C4-2B (cell line): ENCODE measurements around the gene MAP3K14.

Experiments
- H3K27ac ChIP-seq: fragments of 450-650 bp; 2 replicates; pipeline ENCODE4 v1.5.1; 2017
- ZFX ChIP-seq: fragments of 450-650 bp; IDR thresholded peaks from 2 replicates; pipeline ENCODE4 v1.6.1; 2017
- TF ChIP-seq, protein P1 (sequence below): fragments of 450-650 bp; conservative IDR thresholded peaks from 2 replicates; pipeline ENCODE4 v1.5.1; 2017; ENCODE audit warnings: mild to moderate bottlenecking

Gene MAP3K14

DNA sequence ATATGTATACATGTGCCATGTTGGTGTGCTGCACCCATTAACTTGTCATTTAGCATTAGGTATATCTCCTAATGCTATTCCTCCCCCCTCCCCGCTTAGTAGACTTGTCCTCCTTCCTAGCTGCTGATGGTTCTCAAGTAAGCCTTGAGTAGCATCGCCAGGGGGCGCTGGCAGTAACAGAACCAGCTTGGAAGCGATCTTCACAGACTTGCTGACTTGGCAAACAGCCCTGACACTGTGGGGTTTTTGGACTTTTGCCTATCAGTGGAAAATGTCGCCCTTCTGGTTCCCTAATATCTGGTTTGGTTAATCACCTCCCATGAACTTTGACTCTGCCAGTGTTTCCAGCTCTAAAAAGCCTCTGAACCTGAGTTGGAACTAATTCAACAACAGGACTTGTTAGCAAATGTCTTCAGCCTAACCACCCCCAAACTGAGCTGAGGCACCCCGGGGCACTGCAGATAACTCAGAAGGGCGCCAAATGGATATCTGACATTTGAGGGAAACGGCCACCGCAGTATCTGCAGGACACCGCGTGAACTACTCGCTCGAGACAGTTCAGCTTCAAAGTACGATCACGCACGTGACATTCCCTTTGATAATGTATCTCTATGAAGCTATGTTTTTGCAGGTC, 39.5 kb downstream of the MAP3K14 start:
- no peak for TF ChIP-seq ZFX
- TF ChIP-seq, protein P1, sequence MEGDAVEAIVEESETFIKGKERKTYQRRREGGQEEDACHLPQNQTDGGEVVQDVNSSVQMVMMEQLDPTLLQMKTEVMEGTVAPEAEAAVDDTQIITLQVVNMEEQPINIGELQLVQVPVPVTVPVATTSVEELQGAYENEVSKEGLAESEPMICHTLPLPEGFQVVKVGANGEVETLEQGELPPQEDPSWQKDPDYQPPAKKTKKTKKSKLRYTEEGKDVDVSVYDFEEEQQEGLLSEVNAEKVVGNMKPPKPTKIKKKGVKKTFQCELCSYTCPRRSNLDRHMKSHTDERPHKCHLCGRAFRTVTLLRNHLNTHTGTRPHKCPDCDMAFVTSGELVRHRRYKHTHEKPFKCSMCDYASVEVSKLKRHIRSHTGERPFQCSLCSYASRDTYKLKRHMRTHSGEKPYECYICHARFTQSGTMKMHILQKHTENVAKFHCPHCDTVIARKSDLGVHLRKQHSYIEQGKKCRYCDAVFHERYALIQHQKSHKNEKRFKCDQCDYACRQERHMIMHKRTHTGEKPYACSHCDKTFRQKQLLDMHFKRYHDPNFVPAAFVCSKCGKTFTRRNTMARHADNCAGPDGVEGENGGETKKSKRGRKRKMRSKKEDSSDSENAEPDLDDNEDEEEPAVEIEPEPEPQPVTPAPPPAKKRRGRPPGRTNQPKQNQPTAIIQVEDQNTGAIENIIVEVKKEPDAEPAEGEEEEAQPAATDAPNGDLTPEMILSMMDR = peak; percentile 93

DNA sequence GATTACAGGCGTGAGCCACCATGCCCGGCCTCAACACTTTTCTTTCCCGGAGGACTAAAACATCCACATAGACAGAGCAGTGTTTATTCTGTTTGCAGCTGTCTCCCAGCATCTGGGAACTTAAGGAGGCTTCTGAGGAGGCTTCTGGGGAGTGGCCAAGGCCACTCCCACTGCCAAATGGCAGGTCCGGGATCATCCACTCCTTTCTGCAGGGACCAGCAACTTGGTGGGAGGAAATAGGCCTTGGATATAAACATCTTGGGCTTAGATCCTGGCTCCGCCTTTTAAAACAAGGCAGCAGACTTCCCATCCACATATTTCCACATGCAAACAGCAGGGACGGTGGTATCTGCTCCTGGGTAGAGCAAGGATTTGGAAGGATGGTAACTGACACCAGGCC, 40.8 kb downstream of the MAP3K14 start:
- TF ChIP-seq, protein P1 = no peak
- TF ChIP-seq ZFX = no peak
- no peak overlapping the region for H3K27ac ChIP-seq

More for the DNA sequence above, 39.5 kb downstream of the MAP3K14 start:
- peak overlapping the region; percentile 72 for H3K27ac ChIP-seq

DNA sequence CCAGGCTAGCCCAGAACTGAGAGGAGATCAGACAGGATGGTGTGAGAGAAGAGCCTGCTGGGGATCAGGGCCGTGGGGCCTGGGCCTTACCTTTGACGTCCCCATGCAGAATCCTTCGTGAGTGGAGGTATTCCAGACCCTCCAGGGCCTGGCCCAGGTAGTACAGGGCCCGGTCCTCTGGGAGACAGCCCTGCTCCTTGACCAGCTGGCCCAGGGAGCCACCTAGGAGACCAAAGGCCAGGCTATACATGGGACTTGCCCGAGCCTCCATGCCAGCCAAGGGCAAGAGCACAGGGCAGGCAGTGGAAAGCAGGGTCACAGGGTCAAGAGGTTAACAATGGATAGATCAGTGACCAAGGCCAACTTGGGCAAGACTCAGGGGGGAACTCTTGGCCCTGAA, 42.8 kb downstream of the MAP3K14 start:
- no peak overlapping the region for H3K27ac ChIP-seq

DNA sequence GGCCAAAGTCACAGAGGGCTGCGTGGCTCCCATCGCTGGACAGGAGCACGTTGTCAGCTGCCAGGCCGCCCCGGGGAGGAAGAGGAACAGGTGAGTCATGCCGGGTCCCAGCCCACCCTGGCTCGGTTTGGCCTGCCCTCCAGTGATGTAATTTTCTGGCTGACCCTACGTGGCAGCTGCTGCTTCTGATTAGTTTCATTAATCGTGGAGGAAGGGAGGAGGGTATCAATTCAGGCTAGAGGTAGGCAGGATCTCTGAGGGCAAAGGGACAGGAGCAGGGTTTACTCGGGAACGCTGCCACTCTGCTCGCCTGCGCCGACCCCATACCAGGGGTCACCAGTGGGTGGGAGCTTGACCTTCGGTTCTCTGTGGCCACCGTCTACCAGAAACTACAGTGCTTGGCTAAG, 43.3 kb downstream of the MAP3K14 start:
- TF ChIP-seq ZFX = no peak
- TF ChIP-seq, protein P1 = no peak
- H3K27ac ChIP-seq = no peak overlapping the region

More for the DNA sequence above, 42.8 kb downstream of the MAP3K14 start:
- TF ChIP-seq ZFX = no peak
- TF ChIP-seq, protein P1 = no peak

DNA sequence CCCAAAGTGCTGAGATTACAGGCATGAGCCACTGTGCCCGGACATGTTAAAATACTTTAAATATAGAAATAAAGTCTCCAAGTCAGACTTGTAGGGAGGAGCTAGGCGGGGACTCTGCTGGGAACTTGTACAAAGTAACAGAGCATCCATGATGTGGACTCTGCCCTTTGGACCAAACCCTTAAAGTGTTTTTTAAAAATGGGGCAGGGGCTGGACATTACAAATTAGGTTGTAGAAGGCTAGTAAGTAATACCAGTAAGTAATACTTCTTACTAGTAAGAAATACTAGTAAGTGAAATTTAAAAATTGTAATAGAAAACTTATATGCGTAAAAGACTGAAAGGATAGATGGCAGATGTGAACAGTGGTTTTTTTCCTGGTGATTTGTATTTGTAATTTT, 45.2 kb downstream of the MAP3K14 start:
- no peak overlapping the region for H3K27ac ChIP-seq
- TF ChIP-seq, protein P1 = no peak
- no peak for TF ChIP-seq ZFX

DNA sequence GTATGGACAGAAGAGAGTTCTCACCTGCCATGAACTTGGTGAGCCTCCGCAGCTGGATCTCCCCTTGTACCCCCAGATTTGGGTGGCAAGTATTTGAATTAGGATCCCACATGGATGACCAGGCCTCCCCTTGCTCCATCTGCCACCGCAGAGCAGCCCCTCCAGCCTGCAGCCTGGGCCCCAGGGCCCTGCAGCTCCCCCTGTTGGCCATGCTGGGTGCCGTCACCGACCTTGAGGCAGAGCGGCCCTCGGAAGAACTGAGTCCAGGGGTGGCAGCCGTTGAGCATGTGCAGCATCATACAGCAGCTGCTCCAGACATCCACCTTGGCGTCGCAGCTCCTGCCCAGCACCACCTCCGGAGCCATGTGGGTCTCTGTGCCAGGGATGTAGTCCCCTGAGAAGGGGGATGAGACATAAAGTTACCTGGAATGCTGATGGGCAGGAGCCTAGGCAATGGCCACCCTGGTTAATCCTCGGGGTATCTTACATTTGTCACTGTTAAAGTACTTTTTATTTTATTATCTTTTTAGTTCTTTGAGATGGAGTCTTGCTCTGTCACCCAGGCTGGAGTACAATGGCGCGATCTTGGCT, 45.9 kb downstream of the MAP3K14 start:
- no peak overlapping the region for H3K27ac ChIP-seq

DNA sequence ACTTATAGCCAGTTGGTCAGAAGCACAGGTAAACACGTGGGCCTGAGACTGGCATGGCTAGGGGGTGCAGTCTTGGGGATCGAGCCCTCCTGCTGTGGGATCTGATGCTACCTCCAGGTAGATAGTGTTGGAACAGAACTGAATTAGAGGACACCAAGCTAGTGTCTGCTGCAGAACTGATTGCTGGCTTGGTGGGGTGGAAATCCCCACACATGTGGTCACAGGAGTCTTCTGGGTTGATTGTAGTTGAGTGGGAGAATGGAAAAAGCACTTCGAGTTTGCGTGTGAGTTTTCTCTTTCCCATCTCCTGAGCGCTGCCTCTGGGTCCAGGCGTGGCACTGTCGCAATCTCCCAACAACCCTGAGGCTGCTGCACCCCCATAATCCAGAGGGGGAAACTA, 46.9 kb downstream of the MAP3K14 start:
- no peak overlapping the region for H3K27ac ChIP-seq
- no peak for TF ChIP-seq ZFX
- TF ChIP-seq, protein P1 = no peak

More for the DNA sequence above, 45.9 kb downstream of the MAP3K14 start:
- TF ChIP-seq ZFX = no peak
- TF ChIP-seq, protein P1 = peak; percentile 84
